ENCODE data around the gene BLMH. TPM values are rescaled to one million over a fixed set of nuclear protein-coding genes. Genes with fewer than 3 reads are reported as not detected.

BLMH gene
- polyA plus RNA-seq, 1 experiment = 10.7 TPM

DNA sequence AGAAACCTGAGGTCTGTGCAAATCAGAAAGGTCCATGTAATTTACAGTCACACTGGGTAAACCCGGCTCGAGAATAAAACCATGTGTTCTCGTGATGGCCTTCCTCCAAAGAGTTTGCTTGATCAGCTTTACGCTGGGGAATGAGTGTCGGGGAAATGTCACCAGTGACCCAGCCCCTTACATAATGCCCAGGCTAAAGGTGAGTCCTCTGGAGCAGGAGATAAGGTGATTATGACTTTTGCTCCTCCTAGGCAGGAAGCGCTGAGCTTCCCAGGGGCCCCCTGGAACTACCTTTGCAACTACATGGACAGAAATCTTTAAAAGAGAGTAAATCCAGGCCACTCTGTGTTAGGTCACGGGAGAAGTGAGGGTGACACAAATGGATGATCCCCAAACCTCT, 71.9 kb downstream of the BLMH start:
- Histone ChIP-seq H3K27me3 (ENCODE audit: control insufficient read depth, insufficient read depth, low read length) (peaks cover 4% of the 10 kb centered on the region; the same call in 1 of the 2 replicates), H3K4me3 (ENCODE audit: low read depth, low read length) (no peak overlapping the region), H3K36me3 (ENCODE audit: control insufficient read depth, insufficient read depth, low read length) (no peaks in the 10 kb centered on the region)
- ChIA-PET CTCF (interaction anchor here (1.7 to 1.8 kb wide), 2 partner anchors 10 to 20 kb away, joined by 4 to 5 read pairs; no protein-coding TSS in a partner anchor), POLR2A (no interaction called here)
- no peak for DNase-seq (ENCODE audit: low read depth)
- no peak for TF ChIP-seq CTCF (IDR thresholded peaks at IDR 0.05; ENCODE audit: insufficient read depth, low read depth, low read length)

GRCh38 chr17:30219315-30219714, 72.4 kb downstream of the BLMH start:
- no peak for DNase-seq (ENCODE audit: low read depth)
- Histone ChIP-seq H3K36me3 (ENCODE audit: control insufficient read depth, insufficient read depth, low read length) (no peaks in the 10 kb centered on the region), H3K4me3 (ENCODE audit: low read depth, low read length) (no peak overlapping the region), H3K27me3 (ENCODE audit: control insufficient read depth, insufficient read depth, low read length) (peaks cover 4% of the 10 kb centered on the region; the same call in 1 of the 2 replicates)
- POLR2A ChIA-PET = no interaction called here
- TF ChIP-seq CTCF (IDR thresholded peaks at IDR 0.05; ENCODE audit: insufficient read depth, low read depth, low read length) = no peak
- CTCF ChIA-PET = interaction anchor here (1.7 to 1.8 kb wide), 2 partner anchors 9 to 20 kb away, joined by 4 to 5 read pairs; no protein-coding TSS in a partner anchor

GRCh38 chr17:30218799-30219198, 72.9 kb downstream of the BLMH start:
- no peak for DNase-seq (ENCODE audit: low read depth)
- CTCF ChIA-PET = interaction anchor here (1.7 kb wide), 1 partner anchor 21 kb away, joined by 5 read pairs; no protein-coding TSS in a partner anchor
- TF ChIP-seq CTCF (IDR thresholded peaks at IDR 0.05; ENCODE audit: insufficient read depth, low read depth, low read length) = no peak
- no peak overlapping the region for H3K4me3 ChIP-seq (ENCODE audit: low read depth, low read length)
- no peaks in the 10 kb centered on the region for H3K36me3 ChIP-seq (ENCODE audit: control insufficient read depth, insufficient read depth, low read length)
- H3K27me3 ChIP-seq (ENCODE audit: control insufficient read depth, insufficient read depth, low read length) = peaks cover 4% of the 10 kb centered on the region; the same call in 1 of the 2 replicates
- POLR2A ChIA-PET = no interaction called here

DNA sequence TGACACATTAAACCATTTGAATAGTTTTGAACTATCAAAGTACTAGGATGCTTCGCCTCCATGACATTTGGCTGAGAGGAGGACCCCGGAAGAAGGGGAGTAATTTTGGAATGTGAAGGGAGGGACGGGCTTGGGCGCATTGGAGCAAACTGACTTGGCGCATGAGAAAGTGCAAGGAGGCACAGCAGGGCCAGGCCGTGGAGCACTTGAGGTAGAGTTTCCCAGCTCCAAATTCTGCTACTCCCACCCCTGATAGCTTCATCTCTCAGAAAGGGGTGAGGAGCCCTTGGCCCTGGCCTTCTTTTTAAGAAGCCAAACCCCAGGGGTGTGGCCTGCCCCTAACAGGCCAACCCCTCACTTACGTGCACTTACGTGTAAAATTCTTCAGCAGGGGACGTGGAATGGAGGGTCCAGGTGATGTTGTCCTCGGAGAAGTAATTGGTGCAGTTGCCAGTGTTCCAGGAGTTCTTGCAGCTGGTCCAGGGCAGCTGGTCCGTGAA, 73.9 kb downstream of the BLMH start:
- Histone ChIP-seq H3K36me3 (ENCODE audit: control insufficient read depth, insufficient read depth, low read length) (no peaks in the 10 kb centered on the region), H3K4me3 (ENCODE audit: low read depth, low read length) (no peak overlapping the region), H3K27me3 (ENCODE audit: control insufficient read depth, insufficient read depth, low read length) (peaks cover 4% of the 10 kb centered on the region; the same call in 1 of the 2 replicates)
- POLR2A ChIA-PET = no interaction called here
- CTCF ChIA-PET = no interaction called here
- DNase-seq (ENCODE audit: low read depth) = no peak
- no peak for TF ChIP-seq CTCF (IDR thresholded peaks at IDR 0.05; ENCODE audit: insufficient read depth, low read depth, low read length)

DNA sequence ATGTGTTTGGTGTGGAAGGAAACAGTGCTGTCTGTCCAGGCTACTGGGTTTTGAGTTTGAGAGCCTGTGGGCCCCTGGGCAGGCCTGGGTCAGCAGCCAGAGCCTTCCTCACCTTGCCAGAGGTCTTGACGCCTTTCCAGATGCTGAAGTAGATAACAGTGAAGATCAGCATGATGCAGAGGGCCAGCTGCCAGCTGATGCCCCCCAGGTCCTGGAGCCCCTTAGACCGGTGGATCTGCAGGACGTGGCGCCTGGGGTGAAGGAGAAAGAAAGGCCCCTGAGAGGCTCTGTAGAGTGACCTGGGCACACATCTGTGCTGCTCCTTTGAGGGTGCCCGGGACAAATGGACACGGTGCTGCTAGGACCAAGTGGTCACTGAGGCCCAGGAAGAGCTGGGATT, 74.7 kb downstream of the BLMH start:
- no peak for DNase-seq (ENCODE audit: low read depth)
- ChIA-PET POLR2A (no interaction called here), CTCF (no interaction called here)
- H3K4me3 ChIP-seq (ENCODE audit: low read depth, low read length) = no peak overlapping the region
- H3K27me3 ChIP-seq (ENCODE audit: control insufficient read depth, insufficient read depth, low read length) = peaks cover 2% of the 10 kb centered on the region; the same call in 1 of the 2 replicates
- no peak for TF ChIP-seq CTCF (IDR thresholded peaks at IDR 0.05; ENCODE audit: insufficient read depth, low read depth, low read length)
- no peaks in the 10 kb centered on the region for H3K36me3 ChIP-seq (ENCODE audit: control insufficient read depth, insufficient read depth, low read length)
